Measurements from ENCODE around the gene COPS8.

Gene COPS8

DNA sequence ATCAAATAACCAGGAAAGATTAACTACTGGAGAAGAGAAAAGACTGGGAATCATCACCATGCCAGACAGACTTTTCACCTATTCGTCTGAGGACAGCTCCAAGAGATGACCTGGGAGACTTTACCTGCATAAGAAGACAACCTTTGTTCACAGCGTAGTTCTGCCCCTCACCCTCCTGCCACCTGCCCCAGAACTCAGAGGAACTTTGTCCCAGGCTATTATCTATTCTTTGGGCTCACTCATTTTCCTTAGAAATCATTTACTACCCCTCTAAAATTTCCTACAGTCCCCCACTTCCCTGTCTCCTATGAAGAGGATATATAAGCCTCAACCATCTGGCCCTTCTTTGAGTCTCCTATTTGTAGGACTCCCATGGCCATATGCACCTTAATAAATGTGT is 19.3 kb upstream of the COPS8 start:
- DNase-seq: no peak

- DNase-seq: no peak
Measured at GRCh38 chr2:237068005-237068576, 17.6 kb upstream of the COPS8 start.

DNA sequence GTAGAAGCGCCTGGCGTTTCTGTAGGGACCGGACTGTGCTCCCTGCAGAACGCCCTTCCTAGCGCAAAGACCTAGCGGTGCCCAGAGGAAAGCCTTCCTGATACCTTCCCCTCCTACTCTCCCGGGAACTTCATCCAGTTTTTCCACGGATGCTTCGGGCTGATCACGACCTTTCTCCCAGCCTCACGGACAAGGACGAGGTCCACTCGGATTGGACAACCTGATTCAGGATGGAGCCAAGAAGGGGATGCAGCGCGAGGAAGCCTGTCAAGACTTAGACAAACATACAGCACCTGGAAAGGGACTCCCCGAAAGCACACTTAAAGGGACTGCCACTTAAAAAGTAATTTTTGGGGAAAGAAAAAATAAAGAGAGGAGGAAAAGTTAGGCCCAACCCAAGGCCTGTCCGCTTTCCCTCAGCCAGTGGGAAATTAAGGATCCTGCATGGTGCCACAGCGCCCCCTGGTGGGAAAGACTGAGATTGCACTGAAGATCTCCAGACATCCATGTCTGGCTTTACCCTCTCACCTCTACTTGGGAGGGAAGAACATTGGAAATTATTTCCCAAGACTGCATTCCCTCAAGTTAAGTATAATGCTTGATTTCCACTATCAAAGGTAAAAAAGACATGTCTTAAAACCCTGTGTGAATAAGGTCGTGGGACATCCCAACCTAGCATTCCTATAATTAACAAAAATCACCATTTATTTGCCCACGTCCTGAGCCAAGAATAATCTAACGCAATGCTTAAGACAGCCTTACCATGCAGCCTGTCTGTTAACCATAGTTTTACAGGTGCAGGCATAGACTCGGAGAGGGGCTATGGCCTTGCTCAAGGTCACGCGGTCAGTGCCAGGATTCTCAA is 13.4 kb upstream of the COPS8 start:
- DNase-seq: peak; percentile 80

- DNase-seq: no peak
Measured at GRCh38 chr2:237073552-237073951, 12.1 kb upstream of the COPS8 start.

DNA sequence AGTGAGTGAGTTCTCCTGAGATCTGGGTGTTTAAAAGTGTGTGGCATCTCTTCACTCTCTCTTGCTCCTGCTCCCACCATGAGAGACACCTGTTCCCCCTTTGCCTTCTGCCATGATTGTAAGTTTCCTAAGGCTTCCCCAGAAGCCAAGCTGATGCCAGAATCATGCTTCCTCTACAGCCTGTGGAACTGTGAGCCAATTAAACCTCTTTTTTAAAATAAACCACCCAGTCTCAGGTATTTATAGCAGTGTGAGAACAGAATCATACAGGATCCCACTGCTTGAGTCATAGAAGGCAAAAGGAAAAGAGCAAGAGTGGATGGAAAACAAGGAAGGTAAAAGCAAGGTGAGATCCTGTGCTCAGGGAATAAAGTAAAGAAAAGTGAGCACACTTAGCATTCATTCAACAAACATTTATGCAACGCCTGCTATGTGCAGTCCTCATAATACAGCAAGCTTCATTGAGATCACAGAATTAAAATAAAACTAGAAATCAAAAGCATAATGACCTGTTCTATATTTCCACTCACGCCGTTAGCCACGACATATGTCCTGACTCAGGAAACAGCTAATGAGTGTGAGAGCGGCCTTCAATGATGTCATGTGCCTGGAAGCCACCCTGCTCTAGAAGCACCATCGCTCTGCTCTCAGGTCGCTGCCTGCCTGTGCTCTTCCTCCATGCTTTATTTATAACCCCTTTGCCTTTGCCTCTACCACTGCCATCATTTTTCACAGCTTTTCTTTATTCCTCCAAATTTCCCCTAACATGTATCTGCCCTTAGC is 11.3 kb upstream of the COPS8 start:
- no peak for DNase-seq

- DNase-seq: no peak
Measured at GRCh38 chr2:237075749-237076599, 9.7 kb upstream of the COPS8 start.

GRCh38 chr2:237081596-237081995 is 4.1 kb upstream of the COPS8 start:
- no peak for DNase-seq

- DNase-seq: no peak
Measured at GRCh38 chr2:237083026-237083425, 2.7 kb upstream of the COPS8 start.

DNA sequence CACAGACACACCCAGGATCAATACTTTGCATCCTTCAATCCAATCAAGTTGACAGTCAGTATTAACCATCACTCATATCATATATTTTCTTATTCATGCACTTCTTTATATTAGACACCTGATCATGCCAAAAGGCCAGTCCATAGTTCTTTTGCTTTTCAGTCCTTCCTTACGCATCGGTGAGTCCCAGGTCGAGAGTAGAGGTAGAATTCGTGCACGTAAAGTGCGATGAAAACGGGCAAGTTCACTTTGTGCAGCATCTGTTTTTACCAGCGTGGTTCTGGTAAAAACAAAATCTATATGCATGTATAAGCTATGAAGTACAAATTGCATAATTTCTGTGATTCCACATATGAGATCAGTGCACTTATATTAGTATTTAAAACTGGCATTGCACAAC is 1.2 kb upstream of the COPS8 start:
- DNase-seq: no peak

DNA sequence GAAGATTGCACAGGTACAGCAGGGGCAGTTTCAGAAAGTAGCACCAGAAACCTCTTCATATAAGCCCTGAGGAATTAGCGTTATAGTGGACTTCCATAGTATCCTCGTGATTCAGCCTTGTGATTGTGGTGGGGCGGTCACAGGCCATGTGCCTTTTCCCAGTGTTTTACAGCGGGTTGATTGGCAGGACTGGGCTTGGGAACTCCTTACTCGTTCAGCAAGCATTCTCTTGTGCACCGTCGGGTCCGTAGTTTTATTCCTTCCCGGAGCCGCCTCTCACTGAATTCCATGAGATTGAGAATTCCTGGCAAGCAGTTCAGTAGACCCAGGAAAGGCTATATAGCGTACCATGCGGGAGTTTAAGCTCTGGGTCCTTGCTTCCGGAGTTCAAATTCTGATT is 5.2 kb downstream of the COPS8 start:
- DNase-seq: no peak

DNA sequence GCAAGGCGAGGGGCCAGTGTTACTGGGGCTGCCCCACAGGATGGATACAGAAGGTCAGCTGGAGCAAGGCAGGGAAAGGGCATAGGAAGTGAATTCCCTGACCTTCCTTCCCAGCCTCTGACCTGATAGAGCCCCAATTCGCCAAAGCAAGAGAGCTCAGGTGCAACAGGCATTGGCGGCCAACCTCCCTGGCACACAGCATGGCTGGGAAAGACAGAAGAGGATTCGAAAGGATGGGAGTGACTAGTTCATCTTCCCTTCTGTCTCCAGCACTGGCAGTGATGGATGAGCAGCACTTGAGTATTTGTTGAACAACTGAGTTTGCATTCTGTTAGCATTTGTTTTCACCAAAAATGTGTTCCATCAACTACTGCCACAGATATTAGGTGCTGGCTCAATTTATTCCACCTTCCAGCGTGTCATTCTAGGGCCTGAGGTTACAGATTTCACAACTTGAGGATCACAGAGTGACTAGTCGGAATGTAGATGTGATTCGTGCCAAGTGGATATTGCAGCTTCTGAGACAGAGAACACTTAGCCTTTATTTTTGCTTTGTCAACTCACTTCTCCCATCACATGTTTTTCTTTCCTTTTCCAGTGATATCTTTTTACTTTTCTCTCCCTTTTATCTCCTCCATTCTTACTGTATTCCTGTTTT is 6.2 kb downstream of the COPS8 start:
- no peak for DNase-seq

GRCh38 chr2:237092506-237092905 is 6.8 kb downstream of the COPS8 start:
- DNase-seq: no peak

- no peak for DNase-seq
Measured at GRCh38 chr2:237092920-237093781, 7.5 kb downstream of the COPS8 start.

DNA sequence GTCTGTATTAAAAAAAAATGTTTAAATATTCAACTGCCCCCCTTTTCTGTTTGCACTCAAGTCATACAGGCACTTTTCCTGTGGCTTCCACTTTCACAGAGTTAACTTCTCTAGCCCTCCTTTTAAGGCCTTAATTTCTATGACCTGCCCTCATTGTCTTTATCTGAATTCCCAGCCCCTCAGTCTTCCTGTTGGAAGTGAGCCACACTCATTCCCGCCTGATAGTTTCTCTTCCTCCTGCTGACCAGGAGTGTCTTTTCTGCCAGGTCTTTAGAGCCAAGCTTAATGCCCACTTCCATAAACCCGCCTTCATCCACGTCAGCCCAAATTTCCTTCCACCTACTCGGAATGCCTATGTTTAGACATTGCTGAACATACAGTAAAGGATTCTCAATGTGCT is 10.5 kb downstream of the COPS8 start:
- DNase-seq: no peak

GRCh38 chr2:237096911-237097310 is 11.2 kb downstream of the COPS8 start:
- DNase-seq: no peak

DNA sequence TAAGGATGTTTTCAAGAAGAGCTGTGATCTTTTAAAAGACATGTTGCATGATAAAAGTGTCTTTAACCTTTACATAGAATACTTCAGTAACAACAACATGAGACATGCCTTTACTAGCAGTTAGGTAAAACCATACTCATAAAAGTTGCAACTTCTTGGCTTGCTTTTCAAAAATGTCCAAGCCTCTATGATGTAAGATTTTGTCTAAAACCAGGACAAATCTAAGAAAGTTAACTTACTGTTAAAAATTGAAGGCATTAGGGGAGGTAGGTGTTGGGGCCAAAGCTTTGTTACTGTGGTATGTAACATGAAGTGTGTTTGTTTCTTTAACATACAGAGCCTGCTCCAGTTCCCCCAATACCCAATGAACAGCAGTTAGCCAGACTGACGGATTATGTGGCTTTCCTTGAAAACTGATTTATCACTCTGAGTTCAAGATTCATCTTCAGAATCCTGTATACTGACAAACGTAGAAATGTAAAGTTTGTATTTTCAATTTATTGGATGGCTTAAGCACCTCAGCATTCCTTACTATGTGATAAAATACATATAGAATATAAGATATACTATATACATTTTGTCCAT is 11.7 kb downstream of the COPS8 start:
- DNase-seq: no peak

DNA sequence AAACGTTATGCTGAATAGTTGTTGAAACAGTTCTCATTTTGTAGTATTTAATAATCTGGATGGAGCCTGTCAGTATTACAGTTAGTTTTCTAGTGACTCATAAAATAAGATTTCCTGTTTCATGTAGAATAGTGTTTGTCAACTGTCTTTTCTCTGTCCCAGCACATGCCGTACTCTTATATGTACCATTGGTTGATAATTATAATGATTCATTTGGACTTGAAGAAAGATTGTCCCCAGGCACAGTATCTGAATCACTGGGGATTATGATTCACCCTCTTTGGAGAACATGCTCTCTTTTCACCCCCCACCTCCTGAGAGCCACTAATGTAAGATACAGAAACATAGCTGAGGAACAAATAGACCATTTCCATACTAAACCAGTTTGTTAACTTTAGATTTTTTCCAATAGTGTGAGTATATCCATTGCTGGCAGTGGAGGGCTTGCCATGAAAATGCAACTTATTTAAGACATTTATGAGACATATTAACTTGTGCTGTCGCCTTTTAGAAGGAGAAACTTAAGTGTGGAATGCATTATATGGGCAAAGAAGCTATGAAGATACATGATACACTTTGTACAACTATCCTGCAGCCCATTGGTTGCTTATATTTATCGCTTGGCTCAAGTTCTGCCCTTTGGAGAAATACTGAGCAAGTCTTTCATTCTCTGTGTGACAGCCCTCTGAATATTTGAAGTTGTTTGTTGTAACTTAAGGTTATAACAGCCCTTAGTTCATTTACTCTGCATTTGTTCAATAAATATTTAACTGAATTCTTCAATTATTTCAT is 12.4 kb downstream of the COPS8 start:
- DNase-seq: no peak

GRCh38 chr2:237099804-237100203 is 14.1 kb downstream of the COPS8 start:
- DNase-seq: no peak

- DNase-seq: no peak
Measured at GRCh38 chr2:237101118-237101979, 15.7 kb downstream of the COPS8 start.
